Neural crest cell (in vitro differentiated cells): ENCODE data around the gene PCDHGB3. TPM values are rescaled to one million over a fixed set of nuclear protein-coding genes. Genes with fewer than 3 reads are reported as not detected.
"Not testable (repeated sequence)": the region's sequence is repeated elsewhere in the genome, so short reads cannot be mapped to it uniquely, and the experiment has no call there.

Experiments
- DNase-seq: peaks from one replicate; pipeline ENCODE4 v3.0.0; 2021; ENCODE audit warnings: low read depth, mixed read lengths, low spot score
- H3K27ac Mint-ChIP-seq: one replicate; pipeline ENCODE4 v1.8.0; 2021; ENCODE audit warnings: mild to moderate bottlenecking, mixed read lengths; ENCODE audit not compliant: unreplicated experiment
- H3K27me3 Mint-ChIP-seq: 2 replicates; pipeline ENCODE4 v1.8.0; 2021; ENCODE audit warnings: low read depth, mild to moderate bottlenecking, mixed read lengths
- H3K36me3 Mint-ChIP-seq: 2 replicates; pipeline ENCODE4 v1.8.0; 2021; ENCODE audit warnings: low read depth, mild to moderate bottlenecking, mixed read lengths
- H3K4me1 Mint-ChIP-seq: 2 replicates; pipeline ENCODE4 v1.8.0; 2021; ENCODE audit warnings: mixed read lengths
- H3K4me3 Mint-ChIP-seq: one replicate; pipeline ENCODE4 v1.8.0; 2021; ENCODE audit warnings: mild to moderate bottlenecking, mixed read lengths
- H3K9me3 Mint-ChIP-seq: 2 replicates; pipeline ENCODE4 v1.8.0; 2021; ENCODE audit warnings: mixed read lengths
- total RNA-seq: library from RNA; stranded (reverse); gene quantifications from 2 replicates; pipeline ENCODE4 v1.2.1, GENCODE V29; 2021
- TF ChIP-seq, protein P1 (sequence below): fragments of 200-600 bp; sonication (generic); conservative IDR thresholded peaks from 2 replicates; pipeline ENCODE4 v1.5.0; 2021; ENCODE audit warnings: antibody characterized with exemption, mild to moderate bottlenecking

The PCDHGB3 gene
- total RNA-seq, 1 donor from 2014 or later = 0.51 TPM

DNA sequence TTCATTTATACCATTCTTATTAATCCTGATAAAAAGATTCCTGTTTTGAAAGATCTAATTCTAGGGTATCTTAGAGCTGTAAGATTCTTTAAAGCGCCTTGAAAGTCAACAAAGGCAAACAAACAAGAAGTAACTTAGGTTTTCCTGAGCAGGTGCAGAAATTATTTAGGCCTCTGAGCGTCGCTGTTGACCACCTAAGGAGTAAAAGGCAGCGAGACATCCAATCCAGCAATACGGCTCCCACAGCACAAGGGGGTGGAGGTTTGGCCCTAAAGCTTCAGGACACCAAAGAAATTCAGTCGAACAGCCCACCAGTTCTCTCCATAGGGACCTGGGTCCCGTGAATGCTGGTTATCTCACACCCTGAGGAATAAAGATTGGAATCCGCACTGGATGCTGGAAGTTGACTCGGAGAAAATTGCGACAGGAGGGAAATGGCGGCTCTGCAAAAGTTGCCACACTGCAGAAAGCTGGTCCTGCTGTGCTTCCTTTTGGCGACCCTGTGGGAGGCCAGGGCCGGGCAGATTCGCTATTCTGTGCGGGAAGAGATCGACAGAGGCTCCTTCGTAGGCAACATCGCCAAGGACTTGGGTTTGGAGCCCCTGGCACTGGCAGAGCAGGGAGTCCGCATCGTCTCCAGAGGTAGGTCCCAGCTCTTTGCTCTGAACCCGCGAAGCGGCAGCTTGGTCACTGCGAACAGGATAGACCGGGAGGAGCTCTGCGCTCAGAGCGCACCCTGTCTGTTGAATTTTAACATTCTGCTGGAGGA lies 31.3 kb upstream of the PCDHGB3 start, which contains the start of gene PCDHGA2:
Gene PCDHGA2 (plus strand): TSS at position 223 of the 769 bp plus-strand sequence.
- no peak for DNase-seq
- Mint-ChIP-seq H3K27me3 (no peaks in the 10 kb centered on the region), H3K36me3 (peaks cover 18% of the 10 kb centered on the region), H3K27ac (peak within 1 kb of the TSS; percentile 19), H3K4me1 (no peaks in the 10 kb centered on the region), H3K4me3 (no peak within 1 kb of the TSS), H3K9me3 (peaks cover 28% of the 10 kb centered on the region)
- TF ChIP-seq, protein P1, sequence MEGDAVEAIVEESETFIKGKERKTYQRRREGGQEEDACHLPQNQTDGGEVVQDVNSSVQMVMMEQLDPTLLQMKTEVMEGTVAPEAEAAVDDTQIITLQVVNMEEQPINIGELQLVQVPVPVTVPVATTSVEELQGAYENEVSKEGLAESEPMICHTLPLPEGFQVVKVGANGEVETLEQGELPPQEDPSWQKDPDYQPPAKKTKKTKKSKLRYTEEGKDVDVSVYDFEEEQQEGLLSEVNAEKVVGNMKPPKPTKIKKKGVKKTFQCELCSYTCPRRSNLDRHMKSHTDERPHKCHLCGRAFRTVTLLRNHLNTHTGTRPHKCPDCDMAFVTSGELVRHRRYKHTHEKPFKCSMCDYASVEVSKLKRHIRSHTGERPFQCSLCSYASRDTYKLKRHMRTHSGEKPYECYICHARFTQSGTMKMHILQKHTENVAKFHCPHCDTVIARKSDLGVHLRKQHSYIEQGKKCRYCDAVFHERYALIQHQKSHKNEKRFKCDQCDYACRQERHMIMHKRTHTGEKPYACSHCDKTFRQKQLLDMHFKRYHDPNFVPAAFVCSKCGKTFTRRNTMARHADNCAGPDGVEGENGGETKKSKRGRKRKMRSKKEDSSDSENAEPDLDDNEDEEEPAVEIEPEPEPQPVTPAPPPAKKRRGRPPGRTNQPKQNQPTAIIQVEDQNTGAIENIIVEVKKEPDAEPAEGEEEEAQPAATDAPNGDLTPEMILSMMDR = peak; percentile 34

- Mint-ChIP-seq H3K36me3 (peaks cover 22% of the 10 kb centered on the region), H3K9me3 (peaks cover 30% of the 10 kb centered on the region)
- not testable (repeated sequence) for H3K27me3 Mint-ChIP-seq, H3K4me3 Mint-ChIP-seq, H3K4me1 Mint-ChIP-seq, H3K27ac Mint-ChIP-seq, DNase-seq
These were observed 29.2 kb upstream of the PCDHGB3 start for GRCh38 chr5:141340781-141341354.

GRCh38 chr5:141342773-141343172 lies 27.3 kb upstream of the PCDHGB3 start:
- H3K4me3 Mint-ChIP-seq = no peak overlapping the region
- no peak for DNase-seq
- TF ChIP-seq, protein P1 = no peak
- no peak overlapping the region for H3K27ac Mint-ChIP-seq
- peaks cover 19% of the 10 kb centered on the region for H3K36me3 Mint-ChIP-seq
- no peaks in the 10 kb centered on the region for H3K4me1 Mint-ChIP-seq
- no peaks in the 10 kb centered on the region for H3K27me3 Mint-ChIP-seq
- peaks cover 29% of the 10 kb centered on the region for H3K9me3 Mint-ChIP-seq

- no peak for DNase-seq
- no peak within 1 kb of the TSS for H3K4me3 Mint-ChIP-seq
These were observed 26.6 kb upstream of the PCDHGB3 start, which contains the start of gene PCDHGA3 for GRCh38 chr5:141343242-141343952. Gene PCDHGA3 (plus strand): TSS chr5:141343829. CDS start chr5:141344034, 205 bp downstream.

DNA sequence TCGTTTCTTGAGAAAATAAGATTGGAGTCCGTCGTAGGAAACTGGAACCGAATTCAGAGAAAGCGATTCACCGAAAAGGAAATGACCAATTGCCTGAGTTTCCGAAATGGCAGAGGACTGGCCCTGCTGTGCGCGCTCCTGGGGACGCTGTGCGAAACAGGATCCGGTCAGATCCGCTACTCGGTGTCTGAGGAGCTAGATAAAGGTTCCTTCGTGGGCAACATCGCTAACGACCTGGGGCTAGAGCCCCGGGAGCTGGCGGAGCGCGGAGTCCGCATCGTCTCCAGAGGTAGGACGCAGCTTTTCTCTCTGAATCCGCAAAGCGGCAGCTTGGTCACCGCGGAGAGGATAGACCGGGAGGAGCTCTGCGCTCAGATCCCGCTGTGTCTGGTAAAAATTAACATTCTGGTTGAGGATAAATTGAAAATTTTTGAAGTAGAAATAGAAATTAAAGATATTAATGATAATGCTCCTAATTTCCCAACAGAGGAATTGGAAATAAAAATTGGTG lies 26.0 kb upstream of the PCDHGB3 start:
- no peak overlapping the region for H3K4me3 Mint-ChIP-seq

More at GRCh38 chr5:141343242-141343952, 26.6 kb upstream of the PCDHGB3 start, which contains the start of gene PCDHGA3:
- Mint-ChIP-seq H3K9me3 (peaks cover 25% of the 10 kb centered on the region), H3K27me3 (no peaks in the 10 kb centered on the region), H3K36me3 (peaks cover 13% of the 10 kb centered on the region), H3K27ac (no peak within 1 kb of the TSS), H3K4me1 (no peaks in the 10 kb centered on the region)
- TF ChIP-seq, protein P1 = peak; percentile 56

More for the DNA sequence above, 26.0 kb upstream of the PCDHGB3 start:
- DNase-seq = no peak
- H3K27me3 Mint-ChIP-seq = no peaks in the 10 kb centered on the region
- no peak overlapping the region for H3K27ac Mint-ChIP-seq
- TF ChIP-seq, protein P1 = peak; percentile 18
- H3K36me3 Mint-ChIP-seq = peaks cover 16% of the 10 kb centered on the region
- H3K9me3 Mint-ChIP-seq = peaks cover 25% of the 10 kb centered on the region
- no peaks in the 10 kb centered on the region for H3K4me1 Mint-ChIP-seq
